HG02588 (cell line): Measurements from ENCODE around the gene ZNF519.
A peak's percentile ranks its signal among the peaks of the same experiment; 100 is the strongest.
"Not testable (repeated sequence)": the region's sequence is repeated elsewhere in the genome, so short reads cannot be mapped to it uniquely, and the experiment has no call there.

Experiments
- ATAC-seq: cut with Tn5 transposase; IDR thresholded peaks from one replicate; pipeline ENCODE4 v1.9.1; 2021; ENCODE audit warnings: mild to moderate bottlenecking, moderate library complexity; ENCODE audit not compliant: unreplicated experiment

The ZNF519 gene

DNA sequence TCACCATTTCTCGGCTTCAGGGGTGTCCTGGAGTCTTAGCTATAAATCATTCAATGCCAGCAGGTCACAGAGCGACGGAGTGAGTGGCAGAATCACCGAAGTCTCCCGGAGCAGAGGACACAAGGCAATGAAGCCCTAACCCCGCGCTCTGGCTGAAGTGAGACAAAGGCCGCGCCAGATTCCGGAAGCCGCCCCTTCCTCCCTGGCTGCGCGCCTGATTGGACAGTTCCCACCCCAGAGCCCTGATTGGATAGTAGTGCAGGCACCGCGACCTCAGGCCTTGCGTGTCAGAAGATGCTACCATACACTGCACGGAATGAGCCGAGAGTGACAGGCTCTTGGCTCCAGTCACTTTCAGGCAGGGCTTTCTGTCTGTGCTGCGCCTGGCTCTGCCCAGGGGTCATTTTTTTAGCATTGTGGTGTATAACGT lies at the start of gene ZNF519:
Gene ZNF519 (minus strand): TSS at position 165 of the 430 bp plus-strand sequence. CDS start 158 bp downstream, at position 7.
- peak; percentile 100 for ATAC-seq

DNA sequence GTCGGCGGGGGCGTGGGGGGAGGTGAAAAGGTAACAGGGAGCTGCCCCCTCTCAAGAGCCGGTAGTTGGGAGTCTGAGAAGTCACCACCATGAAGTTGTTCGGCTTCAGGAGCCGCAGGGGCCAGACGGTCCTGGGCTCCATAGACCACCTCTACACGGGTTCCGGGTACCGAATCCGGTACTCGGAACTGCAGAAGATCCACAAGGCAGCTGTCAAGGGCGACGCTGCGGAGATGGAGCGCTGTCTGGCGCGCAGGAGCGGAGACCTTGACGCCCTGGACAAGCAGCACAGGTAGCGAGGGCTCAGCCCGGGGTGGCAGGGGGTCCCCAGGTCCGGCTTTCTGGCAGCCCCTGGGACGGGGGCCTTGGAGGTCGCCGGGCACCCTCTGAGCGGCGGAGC lies 47.1 kb upstream of the ZNF519 start:
- ATAC-seq = peak; percentile 9

DNA sequence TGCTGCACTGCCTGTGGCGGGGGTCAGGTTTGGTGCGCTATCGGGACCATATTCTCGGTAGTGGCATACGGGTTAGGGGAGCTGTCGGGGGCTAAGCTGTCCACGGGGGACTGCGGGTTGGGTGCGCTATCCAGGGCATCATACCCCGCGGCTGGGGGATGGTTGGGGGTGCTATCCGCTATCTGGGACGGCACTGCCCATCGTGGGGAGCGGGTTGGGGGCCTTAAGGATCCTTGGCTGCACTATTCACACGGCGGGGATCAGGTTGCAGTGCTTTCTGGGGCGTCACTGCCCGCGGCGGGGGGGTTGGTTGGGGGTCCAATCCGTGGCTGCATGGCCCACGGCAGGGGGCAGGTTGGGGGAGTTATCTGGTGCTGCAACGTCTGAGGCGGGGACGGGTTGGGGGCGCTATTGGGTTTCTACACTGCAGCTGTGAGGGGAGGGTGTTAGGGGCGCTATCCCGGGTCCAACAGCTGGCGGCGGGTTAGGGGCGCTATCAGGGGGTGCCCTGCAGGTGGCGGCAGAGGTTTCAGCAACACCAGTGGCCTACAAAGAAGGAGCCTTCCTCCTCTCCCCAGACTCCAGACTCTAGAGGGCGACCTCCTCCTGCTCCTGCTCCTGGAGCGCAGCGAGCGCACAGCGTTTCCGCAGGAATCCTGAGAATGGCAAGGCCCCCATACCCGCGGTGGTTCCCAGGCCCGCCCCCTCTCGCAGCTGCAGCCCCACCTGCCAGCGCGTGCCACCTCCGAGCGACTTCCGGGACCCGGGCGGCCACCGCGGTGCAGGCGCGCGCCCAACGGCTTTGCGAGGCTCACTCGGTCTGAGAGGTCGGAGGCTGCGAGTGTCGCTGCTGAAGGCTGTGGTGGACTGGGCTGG lies 46.3 kb upstream of the ZNF519 start:
- peak; percentile 93 for ATAC-seq

DNA sequence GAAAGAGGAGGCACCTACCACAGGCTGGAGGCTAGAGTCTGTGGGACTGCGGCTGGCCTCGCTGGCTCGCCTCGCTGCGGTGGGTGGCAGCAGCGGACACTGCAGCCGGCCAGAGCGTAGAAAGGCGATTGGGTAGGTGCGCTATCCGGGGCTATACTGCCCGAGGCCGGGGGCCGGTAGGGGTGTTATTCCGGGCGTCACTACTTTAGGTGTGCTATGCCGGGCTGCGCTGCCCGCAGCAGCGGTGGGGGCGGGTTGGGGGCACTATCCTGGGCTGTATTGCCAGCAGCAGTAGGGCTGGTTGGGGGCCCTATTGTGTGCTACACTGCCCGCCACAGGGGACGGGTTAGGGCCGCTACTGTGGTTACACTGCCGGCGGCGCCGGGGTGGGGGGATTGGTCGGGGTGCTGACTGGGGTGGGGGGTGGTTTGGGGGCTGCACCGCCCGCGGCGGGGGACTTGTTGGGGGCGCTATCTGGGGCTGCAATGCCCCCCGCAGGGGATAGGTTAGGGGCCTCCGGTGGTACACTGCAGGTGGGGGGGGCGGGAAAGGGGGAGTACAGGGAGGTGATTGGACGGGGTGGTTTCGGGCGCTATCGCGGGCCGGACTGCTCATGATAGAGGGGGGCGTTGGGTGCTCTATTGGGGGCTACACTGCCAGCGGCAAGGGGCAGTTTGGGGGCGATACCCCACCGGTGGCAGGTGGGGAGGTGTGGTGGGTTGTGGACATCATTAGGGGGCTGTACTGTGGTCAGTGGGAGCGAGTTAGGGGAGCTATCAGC lies 45.5 kb upstream of the ZNF519 start:
- not testable (repeated sequence) for ATAC-seq

DNA sequence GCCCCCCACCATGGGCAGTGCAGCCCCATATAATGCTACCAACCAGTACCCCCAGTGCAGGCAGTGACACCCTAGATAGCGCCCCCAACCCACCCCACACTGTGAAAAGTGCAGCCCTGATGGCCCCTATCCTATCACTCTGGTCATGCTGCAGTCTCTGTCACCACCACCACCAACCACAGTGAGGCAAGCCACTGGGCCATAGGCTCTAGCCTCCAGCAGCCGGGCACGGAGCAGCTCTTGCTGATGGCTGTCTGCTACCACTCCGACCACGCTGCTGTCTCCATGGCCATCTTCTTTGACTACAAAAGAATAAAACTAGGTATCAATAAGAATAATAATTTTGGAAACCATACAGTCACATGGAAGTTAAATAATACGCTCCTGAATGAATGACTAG lies 43.2 kb upstream of the ZNF519 start:
- not testable (repeated sequence) for ATAC-seq

DNA sequence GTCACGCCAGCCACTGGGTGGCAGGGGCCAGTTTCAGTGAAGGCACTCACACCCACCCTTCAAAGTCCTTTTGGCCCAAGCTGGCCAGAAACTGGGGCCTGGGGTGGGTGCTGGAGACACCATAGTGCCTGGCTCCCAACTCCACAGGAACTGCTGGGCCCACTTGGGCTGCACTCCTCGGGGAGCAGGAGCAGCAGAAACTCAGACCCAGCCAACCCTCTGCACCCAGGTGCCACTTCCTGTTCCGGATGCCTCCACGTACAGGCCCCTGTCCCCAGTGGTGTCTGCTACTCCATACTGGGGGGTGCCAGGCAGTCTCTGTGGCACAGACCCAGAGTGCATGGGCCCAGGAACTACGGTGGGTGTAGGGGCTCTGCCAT lies 42.5 kb upstream of the ZNF519 start:
- no peak for ATAC-seq

DNA sequence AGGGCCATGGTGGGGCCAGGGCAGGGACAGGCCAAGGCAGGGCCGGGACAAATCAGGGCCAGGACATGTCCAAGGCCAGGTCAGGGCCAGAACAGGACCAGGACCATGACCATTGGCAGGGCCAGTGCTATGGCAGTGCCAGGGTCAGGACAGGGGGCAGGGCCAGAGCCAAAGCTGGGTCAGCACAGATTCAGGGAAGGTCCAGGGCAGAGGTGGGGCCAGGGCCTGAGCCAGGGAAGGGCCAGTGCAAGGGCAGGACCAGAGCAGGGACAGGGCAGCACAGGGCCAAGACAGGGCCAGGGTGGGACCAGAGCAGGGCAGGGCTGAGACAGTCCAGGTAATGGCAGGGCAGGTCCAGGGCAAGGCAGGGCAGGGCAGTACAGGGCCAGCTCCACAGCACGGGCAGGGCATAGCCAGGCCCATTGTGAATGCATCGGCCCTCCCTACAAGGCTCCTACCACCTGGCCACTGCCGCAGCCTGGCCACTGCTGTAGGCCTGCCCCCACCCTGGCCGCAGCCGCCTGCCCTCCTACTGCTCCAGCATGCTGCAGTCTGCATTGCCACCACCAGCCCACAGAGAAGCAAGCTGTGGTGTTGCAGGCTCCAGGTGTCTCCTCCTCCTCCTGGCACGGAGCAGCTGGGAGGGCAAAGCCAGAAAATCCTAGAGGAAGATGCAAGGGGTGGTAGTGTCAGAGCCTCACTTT lies 41.9 kb upstream of the ZNF519 start:
- not testable (repeated sequence) for ATAC-seq

DNA sequence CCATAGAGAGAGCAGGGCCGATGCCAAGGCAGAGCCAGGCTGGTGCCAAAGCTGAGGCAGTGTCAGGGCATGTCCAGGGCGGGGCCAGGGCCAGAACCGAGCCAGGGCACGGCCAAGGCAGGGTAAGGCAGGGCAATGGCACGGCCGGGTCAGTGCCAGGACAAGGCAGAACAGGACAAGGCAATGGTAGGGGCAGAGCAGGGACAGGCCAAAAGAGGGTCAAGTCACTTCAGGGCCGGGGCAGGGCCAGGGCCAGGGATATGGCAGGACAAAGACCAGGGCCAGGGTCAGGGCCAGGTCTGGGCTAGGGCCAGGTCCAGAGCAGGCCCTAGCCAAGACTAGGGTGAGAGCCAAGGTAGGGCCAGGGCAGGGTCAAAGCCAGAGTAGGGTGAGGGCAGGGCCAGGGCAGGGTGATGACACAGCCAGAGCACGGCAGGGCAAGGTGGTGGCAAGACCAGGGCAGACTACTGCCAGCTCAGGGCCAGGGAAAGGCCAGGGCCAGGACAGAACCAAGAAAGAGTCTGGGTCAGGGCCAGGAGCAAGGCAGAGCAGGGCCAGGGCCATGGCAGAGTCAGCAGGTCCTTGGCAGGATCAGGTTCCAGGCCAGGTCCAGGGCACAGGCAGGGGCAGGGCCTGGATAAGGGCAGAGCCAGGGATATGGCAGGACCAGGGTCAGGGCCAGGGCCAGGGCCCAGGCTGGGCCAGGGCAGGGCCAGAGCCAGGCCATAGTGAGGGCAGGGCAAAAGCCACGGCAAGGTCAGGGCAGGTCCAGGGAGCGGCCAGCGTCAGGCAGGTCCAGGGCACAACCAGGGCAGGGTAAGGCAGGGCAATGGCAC lies 41.1 kb upstream of the ZNF519 start:
- ATAC-seq = not testable (repeated sequence)

DNA sequence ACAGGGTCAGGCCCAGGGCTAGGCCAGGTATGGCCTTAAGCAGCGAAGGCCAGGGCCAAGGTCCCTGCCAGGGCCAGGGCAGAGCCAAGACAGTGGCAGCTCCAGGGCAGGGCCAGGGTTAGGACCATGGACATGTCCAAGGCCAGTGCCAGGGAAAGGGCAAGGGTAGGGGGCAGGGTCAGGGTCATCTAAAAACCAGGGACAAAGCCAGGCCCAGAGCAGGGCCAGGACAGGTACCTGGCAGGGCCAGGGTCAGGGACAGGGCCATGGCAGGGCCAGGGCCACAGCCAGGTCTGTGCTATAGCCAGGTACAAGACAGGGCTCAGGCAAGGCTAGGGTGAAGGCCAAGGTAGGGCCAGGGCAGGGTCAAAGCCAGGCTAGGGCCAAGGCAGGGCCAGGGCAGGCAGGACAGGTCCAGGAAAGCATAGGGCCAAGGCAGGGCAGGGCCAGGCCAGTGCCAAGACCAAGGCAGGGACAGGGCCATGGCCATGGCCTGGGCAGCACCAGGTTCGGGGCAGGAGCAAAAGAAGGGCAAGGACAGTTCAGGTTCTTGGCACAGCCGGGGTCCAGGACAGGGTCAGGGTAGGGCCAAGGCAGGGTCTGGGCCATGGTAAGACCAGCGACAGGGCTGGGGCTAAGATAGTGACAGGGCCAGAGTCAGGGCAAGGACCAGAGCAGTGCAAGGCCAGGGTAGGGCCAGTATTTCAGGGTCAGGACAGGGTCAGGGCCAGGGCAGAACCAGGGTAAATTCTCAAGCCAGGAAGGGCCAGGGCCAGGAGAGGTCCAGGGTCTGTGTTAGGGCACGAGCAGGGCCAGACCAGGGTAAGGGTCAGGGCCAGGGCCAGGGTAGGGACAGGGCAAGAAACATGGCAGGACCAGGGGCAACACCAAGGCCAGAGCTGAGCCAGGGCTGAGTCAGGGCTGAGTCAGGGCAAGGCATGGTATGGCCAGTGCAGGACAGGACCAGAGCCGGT lies 40.2 kb upstream of the ZNF519 start:
- not testable (repeated sequence) for ATAC-seq

DNA sequence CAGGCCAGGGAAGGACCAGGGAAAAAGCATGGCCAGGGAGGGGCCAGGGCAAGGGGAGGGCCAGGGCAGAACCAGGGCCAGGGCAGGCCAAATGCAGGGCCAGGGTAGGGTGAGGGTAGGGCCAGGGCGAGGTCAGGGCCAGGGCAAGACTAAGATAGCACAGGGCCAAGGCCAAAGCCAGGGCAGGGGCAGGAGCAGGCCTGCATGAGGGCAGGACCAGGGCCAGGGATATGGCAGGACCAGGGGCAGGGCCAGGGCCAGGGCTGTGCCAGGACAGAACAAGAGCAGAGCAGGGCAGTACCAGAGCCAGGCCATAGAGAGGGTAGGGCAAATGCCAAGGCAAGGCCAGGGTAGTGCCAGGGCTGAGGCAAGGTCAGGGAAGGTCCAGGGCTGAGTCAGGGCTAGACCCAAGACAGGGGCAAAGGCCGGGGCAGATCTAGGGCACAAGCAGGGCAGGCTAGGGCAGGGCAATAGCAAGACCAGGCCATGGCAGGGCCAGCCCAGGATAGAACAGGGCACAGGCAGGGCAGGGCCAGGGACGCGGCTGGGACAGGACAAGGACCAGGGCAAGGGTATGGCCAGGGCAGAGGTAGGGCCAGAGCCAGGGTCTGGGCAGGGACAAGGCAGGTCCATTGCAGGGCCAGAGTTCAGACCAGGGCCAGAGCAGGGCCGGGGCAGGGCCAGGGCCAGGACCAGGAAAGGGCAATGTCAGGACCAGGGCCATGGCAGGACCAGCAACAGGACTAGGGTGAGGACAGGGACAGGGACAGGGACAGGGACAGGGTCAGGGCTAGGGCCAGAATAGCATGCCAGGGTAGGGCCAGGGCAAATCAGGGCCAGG lies 39.3 kb upstream of the ZNF519 start:
- ATAC-seq = not testable (repeated sequence)

DNA sequence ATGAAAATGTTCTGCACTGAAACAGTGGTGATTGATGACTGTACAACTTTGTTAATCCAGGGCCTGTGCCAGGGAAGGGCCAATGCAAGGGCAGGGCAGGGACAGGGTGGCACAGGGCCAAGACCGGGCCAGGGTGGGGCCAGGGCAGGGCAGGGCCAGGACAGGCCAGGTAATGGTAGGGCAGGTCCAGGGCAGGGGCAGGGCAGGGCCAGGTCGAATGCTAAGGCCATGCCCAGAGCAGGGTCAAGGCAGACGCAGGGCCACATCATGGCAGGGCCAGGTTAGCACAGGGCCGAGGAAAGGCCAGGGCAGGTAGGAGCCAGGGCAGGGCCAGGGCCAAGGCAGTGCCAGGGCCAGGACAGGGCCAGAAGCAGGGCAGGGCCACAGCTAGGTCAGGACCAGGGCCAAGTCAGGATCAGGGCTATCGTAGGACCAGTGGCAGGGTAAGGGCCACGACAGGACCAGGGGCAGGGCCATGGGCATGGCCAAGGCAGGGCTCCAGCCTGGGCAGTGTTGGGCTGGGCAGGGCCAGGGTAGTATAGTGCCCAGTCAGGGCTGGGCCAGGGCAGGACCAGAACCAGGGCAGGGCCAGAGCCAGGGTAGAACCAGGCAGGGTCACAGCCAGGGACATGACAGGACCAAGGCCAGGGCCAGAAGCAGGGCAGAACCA lies 38.3 kb upstream of the ZNF519 start:
- ATAC-seq = not testable (repeated sequence)

DNA sequence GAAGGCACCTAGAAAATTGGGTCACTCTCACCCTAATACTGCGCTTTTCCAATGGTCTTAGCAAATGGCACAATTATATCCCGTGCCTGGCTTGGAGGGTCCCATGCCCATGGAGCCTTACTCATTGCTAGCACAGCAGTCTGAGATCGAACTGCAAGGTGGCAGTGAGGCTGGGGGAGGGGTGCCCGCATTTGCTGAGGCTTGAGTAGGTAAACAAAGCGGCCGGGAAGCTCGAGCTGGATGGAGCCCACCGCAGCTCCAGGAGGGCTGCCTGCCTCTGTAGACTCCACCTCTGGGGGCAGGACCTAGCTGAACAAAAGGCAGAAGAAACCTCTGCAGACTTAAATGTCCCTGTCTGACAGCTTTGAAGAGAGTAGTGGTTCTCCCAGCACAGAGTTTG lies 30.7 kb upstream of the ZNF519 start:
- ATAC-seq = not testable (repeated sequence)

DNA sequence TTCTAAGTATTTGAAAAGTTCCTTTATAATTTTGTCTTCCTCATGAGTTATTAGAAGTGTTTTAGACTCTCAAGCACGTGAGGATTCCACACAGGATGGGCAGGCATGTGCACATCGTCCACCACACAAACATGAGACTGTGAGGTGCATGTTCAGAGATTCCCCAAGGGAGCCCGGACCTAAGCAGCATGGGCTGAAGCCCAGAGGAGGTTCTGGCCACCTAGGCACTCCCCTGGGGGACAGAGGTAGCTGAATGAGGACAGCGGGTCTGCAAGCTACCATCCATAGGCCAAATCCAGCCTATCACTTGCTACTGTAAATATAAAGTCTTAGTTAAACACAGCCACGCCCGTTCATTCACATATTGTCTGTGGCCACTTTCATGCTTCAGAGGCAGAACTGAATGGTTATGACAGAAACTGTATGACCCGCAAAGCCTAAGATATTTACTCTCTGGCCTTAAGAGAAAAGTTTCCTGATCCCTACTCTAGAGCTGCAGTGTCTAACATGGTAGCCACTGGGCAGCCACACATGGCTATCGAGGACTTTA lies 19.4 kb upstream of the ZNF519 start:
- not testable (repeated sequence) for ATAC-seq

DNA sequence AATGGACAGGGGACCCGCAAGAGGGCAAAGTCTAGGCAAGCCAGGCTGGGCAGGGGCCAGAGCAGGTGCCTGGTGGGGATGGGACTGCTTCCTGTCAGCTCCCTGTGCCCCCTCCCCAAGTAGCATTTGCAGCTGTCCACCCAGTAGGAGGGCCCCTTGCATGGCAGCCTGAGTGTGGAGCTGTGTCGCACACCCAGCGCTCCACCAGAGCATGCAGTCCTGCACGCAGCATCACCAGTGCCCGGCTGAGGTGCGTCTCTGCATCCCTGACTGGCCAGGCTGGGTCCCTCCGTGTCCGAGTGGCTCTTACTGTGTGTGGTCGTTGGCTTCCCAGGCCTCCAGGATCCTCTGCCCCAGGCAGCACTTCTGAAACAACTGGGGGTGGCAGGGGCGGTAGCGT lies 18.5 kb upstream of the ZNF519 start:
- not testable (repeated sequence) for ATAC-seq

DNA sequence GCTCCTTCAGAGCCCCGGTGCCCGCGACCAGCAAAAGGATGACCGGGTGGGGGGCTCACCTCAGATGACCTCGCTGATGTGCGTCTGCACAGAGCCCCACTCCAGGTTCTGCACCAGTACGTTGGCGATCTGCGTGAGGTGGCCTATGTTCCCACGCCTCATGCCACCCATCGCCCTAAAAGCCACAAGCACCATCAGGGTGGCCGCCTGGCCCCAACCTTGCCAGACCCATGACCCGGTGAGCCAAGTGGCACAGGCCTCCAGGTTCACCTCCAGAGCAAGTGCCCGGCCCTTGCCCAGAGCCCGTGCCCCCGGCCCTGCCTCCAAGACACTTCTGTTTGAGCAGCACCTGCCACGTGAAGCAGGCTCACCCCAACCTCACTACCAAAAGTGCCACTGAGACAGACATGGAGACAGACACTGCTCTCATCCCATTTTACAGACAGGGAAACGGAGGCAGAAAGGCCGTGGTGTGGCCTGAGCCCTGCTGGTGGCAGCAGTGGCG lies 17.7 kb upstream of the ZNF519 start:
- ATAC-seq = not testable (repeated sequence)

DNA sequence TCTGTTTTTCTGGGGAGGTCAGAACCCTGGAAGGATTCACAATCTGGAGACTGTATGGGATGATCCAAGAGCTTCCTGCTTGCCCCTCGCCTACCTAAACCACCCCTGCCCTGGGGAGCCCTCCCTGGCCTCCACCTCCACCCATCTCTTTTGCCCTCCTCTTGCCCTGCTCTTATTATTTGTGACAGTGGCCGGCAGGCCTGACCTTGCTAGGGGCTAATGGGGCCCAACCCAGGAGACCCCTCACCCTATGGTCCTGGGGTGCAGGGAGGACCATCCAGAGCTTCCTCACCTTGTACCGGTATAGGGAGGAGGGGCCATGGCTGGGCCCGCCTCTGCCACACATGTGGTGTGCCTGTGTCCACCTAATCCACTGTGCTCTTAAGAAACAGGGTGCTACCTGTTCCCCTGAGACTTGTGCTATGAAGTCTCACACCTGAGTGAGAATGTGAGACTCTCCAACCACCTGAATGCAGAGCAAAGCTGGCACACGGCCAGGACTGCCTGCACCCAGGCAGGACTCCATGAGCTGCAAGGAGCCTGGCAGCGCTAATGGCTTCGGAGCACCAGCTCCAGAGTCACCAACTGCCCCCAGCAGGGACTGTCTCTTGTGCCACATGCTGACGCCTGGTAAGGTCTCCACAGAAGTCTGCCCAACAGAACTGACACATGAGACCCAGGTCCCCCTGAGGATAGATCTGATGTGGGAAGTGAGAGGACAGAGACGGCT lies 17.1 kb upstream of the ZNF519 start:
- ATAC-seq = not testable (repeated sequence)
